ENCODE measurements around the gene PKD1. TPM values are rescaled to one million over a fixed set of nuclear protein-coding genes. Genes with fewer than 3 reads are reported as not detected.
A peak's percentile ranks its signal among the peaks of the same experiment; 100 is the strongest.
"Not testable (repeated sequence)": the region's sequence is repeated elsewhere in the genome, so short reads cannot be mapped to it uniquely, and the experiment has no call there.

The PKD1 gene
- total and polyA plus RNA-seq, 3 experiments from 2014 or later, result 9.9 to 66.2 (median 58.9) TPM

DNA sequence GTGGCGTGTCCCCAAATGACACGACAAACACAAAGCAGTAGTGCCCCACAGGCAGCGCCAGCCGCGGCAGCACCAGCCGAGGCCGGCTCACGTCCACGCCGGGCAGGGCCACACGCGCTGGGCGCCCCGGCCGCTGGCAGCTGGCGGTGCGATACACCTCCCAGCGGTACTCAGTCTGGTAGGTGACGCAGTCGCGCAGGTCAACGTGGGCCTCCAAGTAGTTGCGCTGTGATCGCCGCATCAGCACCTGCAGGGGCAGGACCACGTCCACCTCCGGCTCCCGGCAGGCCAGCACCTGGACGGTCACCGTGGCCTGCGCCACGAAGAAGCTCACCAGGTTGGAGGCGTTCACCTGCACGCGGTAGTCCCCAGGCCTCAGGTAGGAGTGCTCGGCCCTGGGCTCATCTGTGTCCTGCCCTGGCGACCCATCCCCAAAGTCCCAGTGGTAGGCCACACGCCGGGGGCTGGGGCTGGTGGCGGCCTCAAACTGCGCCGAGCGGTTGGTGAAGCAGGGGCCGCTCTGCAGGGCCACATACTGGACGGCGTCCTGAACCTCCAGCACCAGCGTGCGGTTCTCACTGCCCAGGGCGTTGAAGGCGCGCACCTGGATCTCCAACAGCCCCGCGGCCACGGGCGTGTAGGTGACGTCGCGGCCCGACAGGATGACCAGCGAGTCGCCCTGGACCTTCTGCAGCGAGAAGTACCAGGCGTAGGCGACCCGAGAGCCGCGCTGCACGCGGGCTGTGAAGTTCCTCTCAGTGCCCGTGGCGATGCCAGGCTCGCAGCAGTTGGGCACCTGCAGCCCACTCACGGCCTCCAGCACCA lies 27.0 kb downstream of the PKD1 start:
- H3K4me3 ChIP-seq (ENCODE audit: low read length); H3K4me1 ChIP-seq (ENCODE audit: insufficient read depth, low read length); H3K4me1 Mint-ChIP-seq; H3K27me3 ChIP-seq (ENCODE audit: insufficient read depth, low read length, poor library complexity, severe bottlenecking); H3K27ac Mint-ChIP-seq; H3K27me3 Mint-ChIP-seq; H3K9me3 ChIP-seq (ENCODE audit: low read length); CTCF ChIA-PET; H3K9me3 Mint-ChIP-seq; DNase-seq; H3K36me3 ChIP-seq (ENCODE audit: insufficient read depth, low read length); POLR2A ChIA-PET; H3K27ac ChIP-seq (ENCODE audit: low read depth, low read length); H3K4me3 Mint-ChIP-seq: not testable (repeated sequence)
- peaks cover 0 to 25% (median 2%) of the 10 kb centered on the region in 3 donors for H3K36me3 Mint-ChIP-seq

DNA sequence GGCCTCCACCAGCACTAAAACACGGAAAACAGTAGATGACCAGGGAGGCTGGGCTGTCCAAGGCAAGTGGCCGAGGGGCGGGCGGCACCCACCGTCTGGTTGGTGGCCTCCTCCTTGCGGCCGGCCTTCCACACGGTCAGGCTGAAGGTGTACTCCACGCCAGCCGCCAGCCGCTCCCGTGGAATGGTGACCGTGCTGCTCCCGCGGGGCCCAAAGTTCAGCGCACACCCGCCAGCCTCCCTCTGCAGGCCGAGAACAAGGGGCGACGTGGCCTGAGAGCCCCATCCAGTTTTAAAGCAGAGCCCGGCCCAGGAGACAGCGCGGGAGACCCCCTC lies 27.9 kb downstream of the PKD1 start:
- H3K27ac Mint-ChIP-seq; H3K27ac ChIP-seq (ENCODE audit: low read depth, low read length); H3K27me3 Mint-ChIP-seq; H3K27me3 ChIP-seq (ENCODE audit: insufficient read depth, low read length, poor library complexity, severe bottlenecking); CTCF ChIA-PET; H3K36me3 ChIP-seq (ENCODE audit: insufficient read depth, low read length); DNase-seq; POLR2A ChIA-PET; H3K9me3 Mint-ChIP-seq; H3K4me3 Mint-ChIP-seq; H3K4me3 ChIP-seq (ENCODE audit: low read length); H3K9me3 ChIP-seq (ENCODE audit: low read length); H3K4me1 Mint-ChIP-seq; H3K4me1 ChIP-seq (ENCODE audit: insufficient read depth, low read length): not testable (repeated sequence)
- peaks cover 0 to 25% (median 2%) of the 10 kb centered on the region in 3 donors for H3K36me3 Mint-ChIP-seq

DNA sequence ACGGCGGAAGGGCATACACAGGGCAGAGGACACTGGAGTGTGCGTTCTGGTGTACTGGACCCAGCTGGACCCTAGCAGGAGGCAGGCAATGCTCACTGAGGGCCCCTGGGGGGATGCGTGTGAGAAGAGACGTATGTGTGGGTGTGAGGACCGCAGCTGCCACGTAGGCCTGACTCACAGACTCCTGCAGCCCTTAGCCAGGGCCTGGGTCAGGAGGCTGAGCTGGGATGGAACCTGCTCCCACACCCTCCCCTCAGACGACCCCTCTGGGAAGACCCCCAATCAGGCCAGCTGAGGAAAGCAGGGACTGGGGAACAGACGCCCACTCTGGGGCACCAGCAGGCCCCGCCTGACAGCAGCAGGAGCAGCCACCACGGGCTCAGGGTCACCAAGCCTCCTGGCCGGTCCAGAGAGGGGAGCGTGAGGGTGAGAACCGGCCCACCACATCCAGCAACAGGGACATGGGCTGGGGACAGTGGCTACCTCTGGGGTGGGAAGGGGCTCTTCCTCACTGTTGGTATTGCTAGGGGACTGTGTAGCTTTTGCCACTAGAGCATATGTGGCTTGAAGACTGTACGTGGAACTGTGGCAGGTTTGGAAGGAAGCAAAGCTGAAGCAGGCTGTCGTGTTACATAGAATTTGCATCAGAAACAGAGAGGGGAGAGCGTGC lies 28.4 kb downstream of the PKD1 start:
- CTCF ChIA-PET; H3K4me3 Mint-ChIP-seq; H3K9me3 ChIP-seq (ENCODE audit: low read length); DNase-seq; H3K9me3 Mint-ChIP-seq; H3K27me3 Mint-ChIP-seq; H3K4me3 ChIP-seq (ENCODE audit: low read length); H3K4me1 Mint-ChIP-seq; H3K27ac Mint-ChIP-seq; H3K27ac ChIP-seq (ENCODE audit: low read depth, low read length); H3K4me1 ChIP-seq (ENCODE audit: insufficient read depth, low read length); H3K36me3 ChIP-seq (ENCODE audit: insufficient read depth, low read length); POLR2A ChIA-PET; H3K27me3 ChIP-seq (ENCODE audit: insufficient read depth, low read length, poor library complexity, severe bottlenecking): not testable (repeated sequence)
- H3K36me3 Mint-ChIP-seq, result peaks cover 0 to 25% (median 2%) of the 10 kb centered on the region in 3 donors

DNA sequence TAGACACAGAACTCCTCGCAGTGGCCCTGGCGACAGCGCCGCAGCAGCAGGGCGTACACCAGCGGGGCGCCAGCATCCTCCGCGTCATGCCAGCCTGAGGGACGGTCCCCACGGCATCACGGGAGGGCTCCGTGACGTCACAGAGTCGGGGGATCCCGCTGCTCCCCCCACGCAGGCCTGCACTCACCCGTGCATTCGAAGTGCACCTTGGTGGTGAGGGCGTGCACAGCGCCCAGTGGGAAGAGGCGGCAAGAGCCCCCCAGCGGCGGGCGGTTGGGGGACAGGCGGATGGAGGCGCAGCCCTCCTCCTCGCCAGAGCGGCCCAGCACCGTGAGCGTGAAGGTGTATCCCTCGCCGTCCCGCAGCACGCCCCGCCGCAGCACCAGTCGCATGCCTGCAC lies 29.5 kb downstream of the PKD1 start:
- H3K4me3 ChIP-seq (ENCODE audit: low read length); H3K9me3 Mint-ChIP-seq: not testable (repeated sequence)

DNA sequence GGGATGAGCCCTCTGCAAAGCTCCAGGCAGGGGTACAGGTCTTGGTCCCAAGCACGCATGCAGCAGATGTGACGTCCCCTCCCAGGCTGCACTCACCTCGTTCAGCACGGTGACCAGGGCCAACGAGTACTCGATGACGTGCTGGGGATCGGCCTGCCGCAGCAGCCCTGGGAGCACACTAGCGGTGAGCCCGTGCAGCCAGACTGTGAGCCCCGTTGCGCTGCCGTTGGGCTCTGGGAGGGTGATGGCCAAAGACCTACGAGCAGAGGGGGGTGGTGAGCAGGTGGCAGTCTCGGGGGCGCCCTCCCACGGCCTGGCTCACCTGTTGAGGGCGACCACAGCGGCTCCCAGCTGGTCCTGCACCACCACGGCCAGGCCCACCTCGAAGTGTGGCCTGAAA lies 29.9 kb downstream of the PKD1 start:
- H3K4me3 ChIP-seq (ENCODE audit: low read length); H3K27ac ChIP-seq (ENCODE audit: low read depth, low read length); DNase-seq; H3K27me3 Mint-ChIP-seq; H3K27ac Mint-ChIP-seq; POLR2A ChIA-PET; H3K27me3 ChIP-seq (ENCODE audit: insufficient read depth, low read length, poor library complexity, severe bottlenecking); H3K9me3 Mint-ChIP-seq; H3K4me1 ChIP-seq (ENCODE audit: insufficient read depth, low read length); H3K9me3 ChIP-seq (ENCODE audit: low read length); H3K4me3 Mint-ChIP-seq; CTCF ChIA-PET; H3K36me3 ChIP-seq (ENCODE audit: insufficient read depth, low read length); H3K4me1 Mint-ChIP-seq: not testable (repeated sequence)
- H3K36me3 Mint-ChIP-seq, result peaks cover 0 to 32% (median 2%) of the 10 kb centered on the region in 3 donors

More for the DNA sequence above, 29.5 kb downstream of the PKD1 start:
- H3K27me3 ChIP-seq (ENCODE audit: insufficient read depth, low read length, poor library complexity, severe bottlenecking); H3K27ac ChIP-seq (ENCODE audit: low read depth, low read length); H3K4me1 Mint-ChIP-seq; H3K9me3 ChIP-seq (ENCODE audit: low read length); POLR2A ChIA-PET; H3K27ac Mint-ChIP-seq; H3K36me3 ChIP-seq (ENCODE audit: insufficient read depth, low read length); H3K27me3 Mint-ChIP-seq; H3K4me1 ChIP-seq (ENCODE audit: insufficient read depth, low read length); DNase-seq; CTCF ChIA-PET; H3K4me3 Mint-ChIP-seq: not testable (repeated sequence)
- peaks cover 0 to 30% (median 2%) of the 10 kb centered on the region in 3 donors for H3K36me3 Mint-ChIP-seq

DNA sequence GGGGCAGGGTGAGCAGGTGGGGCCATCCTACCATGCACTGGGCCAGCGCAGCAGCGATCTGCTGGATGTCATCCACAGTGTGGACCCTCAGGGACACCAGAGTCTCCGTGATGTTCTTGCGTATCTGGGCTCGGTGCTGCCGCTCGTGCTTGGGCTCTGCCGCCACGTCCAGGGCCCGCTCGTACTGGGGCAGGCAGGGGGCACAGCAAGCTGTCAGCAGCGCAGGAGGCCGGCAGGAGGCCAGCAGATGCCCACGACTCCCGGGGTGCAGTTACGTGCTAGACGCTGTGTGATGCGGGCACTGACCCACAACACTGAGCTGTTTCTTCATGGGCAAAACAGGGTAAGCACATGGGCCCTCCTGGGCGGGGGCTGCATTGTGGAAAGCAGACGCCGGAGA lies 30.4 kb downstream of the PKD1 start:
- H3K4me3 ChIP-seq (ENCODE audit: low read length); H3K27ac Mint-ChIP-seq; H3K4me3 Mint-ChIP-seq; H3K9me3 ChIP-seq (ENCODE audit: low read length); H3K36me3 ChIP-seq (ENCODE audit: insufficient read depth, low read length); H3K9me3 Mint-ChIP-seq; H3K4me1 Mint-ChIP-seq; DNase-seq; H3K27me3 ChIP-seq (ENCODE audit: insufficient read depth, low read length, poor library complexity, severe bottlenecking); H3K27me3 Mint-ChIP-seq; CTCF ChIA-PET; H3K27ac ChIP-seq (ENCODE audit: low read depth, low read length); H3K4me1 ChIP-seq (ENCODE audit: insufficient read depth, low read length); POLR2A ChIA-PET: not testable (repeated sequence)
- H3K36me3 Mint-ChIP-seq, result peaks cover 0 to 32% (median 2%) of the 10 kb centered on the region in 3 donors

DNA sequence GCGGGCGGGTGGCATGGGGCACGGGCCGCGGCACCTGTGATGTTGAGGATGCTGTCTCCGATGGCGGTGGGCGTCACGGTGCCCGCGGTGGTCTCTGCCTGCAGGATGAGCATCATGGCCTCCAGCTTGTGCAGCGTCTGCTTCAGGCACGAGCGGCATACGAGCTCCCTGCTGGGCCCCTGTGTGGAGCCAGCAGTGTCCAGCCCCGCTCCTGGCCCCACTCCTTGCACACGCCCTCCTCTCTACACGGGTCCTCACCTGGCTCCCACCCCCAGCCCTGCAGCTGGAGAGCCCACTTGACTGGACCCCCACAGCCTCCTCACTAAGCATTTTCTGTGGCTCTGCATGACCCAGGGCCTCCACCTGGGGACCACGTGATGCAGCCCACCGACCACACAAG lies 31.2 kb downstream of the PKD1 start:
- H3K9me3 ChIP-seq (ENCODE audit: low read length); H3K36me3 ChIP-seq (ENCODE audit: insufficient read depth, low read length); CTCF ChIA-PET; H3K27me3 Mint-ChIP-seq; DNase-seq; H3K27me3 ChIP-seq (ENCODE audit: insufficient read depth, low read length, poor library complexity, severe bottlenecking); POLR2A ChIA-PET; H3K4me1 Mint-ChIP-seq; H3K9me3 Mint-ChIP-seq; H3K4me3 Mint-ChIP-seq; H3K4me3 ChIP-seq (ENCODE audit: low read length); H3K4me1 ChIP-seq (ENCODE audit: insufficient read depth, low read length); H3K27ac ChIP-seq (ENCODE audit: low read depth, low read length): not testable (repeated sequence)
- Mint-ChIP-seq H3K27ac (peak overlapping the region in 1 of 8 donors; percentile 60), H3K36me3 (peaks cover 0 to 26% (median 2%) of the 10 kb centered on the region in 3 donors)

DNA sequence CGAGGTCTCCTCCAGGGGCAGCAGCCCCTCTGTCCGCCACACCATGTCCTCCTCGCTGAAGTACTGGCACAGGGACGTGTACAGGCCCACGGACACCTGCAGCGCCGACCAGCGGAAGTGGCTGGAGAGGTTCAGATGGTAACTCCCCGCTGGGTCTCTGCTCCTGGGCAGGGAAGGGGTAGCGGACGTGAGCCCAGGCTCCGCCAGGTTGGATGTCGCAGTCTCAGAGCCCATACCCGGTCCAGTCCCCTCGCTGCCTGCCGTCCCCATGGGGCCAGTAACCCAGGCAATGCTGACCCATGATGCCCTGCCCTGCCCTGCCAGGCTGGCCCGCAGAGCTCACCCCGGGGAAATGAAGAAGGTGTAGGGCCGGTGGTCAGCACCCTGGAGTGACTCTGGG lies 33.2 kb downstream of the PKD1 start:
- DNase-seq, result no peak
- no peak overlapping the region for H3K27ac Mint-ChIP-seq
- ChIA-PET POLR2A (no interaction called here), CTCF (no interaction called here)
- Histone ChIP-seq H3K27me3 (ENCODE audit: insufficient read depth, low read length, poor library complexity, severe bottlenecking) (no peaks in the 10 kb centered on the region), H3K4me1 (ENCODE audit: insufficient read depth, low read length) (no peaks in the 10 kb centered on the region), H3K9me3 (ENCODE audit: low read length) (no peaks in the 10 kb centered on the region), H3K36me3 (ENCODE audit: insufficient read depth, low read length) (no peaks in the 10 kb centered on the region), H3K27ac (ENCODE audit: low read depth, low read length) (no peak overlapping the region), H3K4me3 (ENCODE audit: low read length) (no peak overlapping the region)
- no peaks in the 10 kb centered on the region for H3K9me3 Mint-ChIP-seq
- no peak overlapping the region for H3K4me3 Mint-ChIP-seq
- no peaks in the 10 kb centered on the region for H3K27me3 Mint-ChIP-seq
- H3K36me3 Mint-ChIP-seq, result peaks cover 0 to 32% (median under 1%) of the 10 kb centered on the region in 3 donors
- H3K4me1 Mint-ChIP-seq, result no peaks in the 10 kb centered on the region
